K562 (cell line): ENCODE measurements around the gene KLHL8. TPM values are rescaled to one million over a fixed set of nuclear protein-coding genes. Genes with fewer than 3 reads are reported as not detected.

ENCODE experiments used
- AFF1 ChIP-seq, 2 experiments: fragments of 450-650 bp; IDR thresholded peaks; 2 replicates each; pipeline ENCODE4 v1.6.1; 2018; ENCODE audit warnings: mild to moderate bottlenecking in 2 of 2, low read depth in 1 of 2; ENCODE audit not compliant: partially characterized antibody in 2 of 2
- ARID3A ChIP-seq: IDR thresholded peaks from 2 replicates; pipeline ENCODE4 v1.6.1; 2012; ENCODE audit warnings: low read depth, low read length, improper control_type of control experiment, borderline replicate concordance
- EHMT2 ChIP-seq: fragments of 450-650 bp; IDR thresholded peaks from 2 replicates; pipeline ENCODE4 v1.6.1; 2018; ENCODE audit warnings: antibody characterized with exemption
- ELF2 ChIP-seq: fragments of 250-450 bp; sonication (Bioruptor Pico); IDR thresholded peaks from 2 replicates; pipeline ENCODE4 v1.5.0; 2021; ENCODE audit warnings: mild to moderate bottlenecking
- HBP1 ChIP-seq: fragments of 450-650 bp; formaldehyde crosslinking; IDR thresholded peaks from 2 replicates; pipeline ENCODE4 v1.4.0; 2022; ENCODE audit warnings: missing genetic modification characterization
- HEY1 ChIP-seq: fragments of 250-450 bp; sonication (Bioruptor Pico); IDR thresholded peaks from 2 replicates; pipeline ENCODE4 v1.5.0; 2020; ENCODE audit warnings: mild to moderate bottlenecking, moderate library complexity, borderline replicate concordance
- MEF2A ChIP-seq: IDR thresholded peaks from 2 replicates; pipeline ENCODE4 v1.6.1; 2011; ENCODE audit warnings: low read depth, mild to moderate bottlenecking, low read length, moderate library complexity; ENCODE audit not compliant: control insufficient read depth
- PKNOX1 ChIP-seq: fragments of 450-650 bp; IDR thresholded peaks from 2 replicates; pipeline ENCODE4 v1.6.1; 2016
- POLR2H ChIP-seq: IDR thresholded peaks from 2 replicates; pipeline ENCODE4 v1.6.1; 2016; ENCODE audit warnings: missing genetic modification characterization, low read depth, mild to moderate bottlenecking, control low read depth, missing compliant biosample characterization, moderate library complexity
- RCOR1 ChIP-seq, 2 experiments: IDR thresholded peaks; 2 replicates each; pipeline ENCODE4 v1.6.1; 2012; ENCODE audit warnings: low read depth in 2 of 2, low read length in 2 of 2, borderline replicate concordance in 1 of 2, improper control_type of control experiment in 1 of 2
- RFX1 ChIP-seq: fragments of 450-650 bp; IDR thresholded peaks from 2 replicates; pipeline ENCODE4 v1.6.1; 2016; ENCODE audit warnings: mild to moderate bottlenecking, moderate library complexity
- ZFP1 ChIP-seq: fragments of 450-650 bp; formaldehyde crosslinking; IDR thresholded peaks from 2 replicates; pipeline ENCODE4 v1.4.0; 2020; ENCODE audit warnings: mild to moderate bottlenecking, mixed read lengths
- ZNF431 ChIP-seq: sonication (generic); formaldehyde crosslinking; IDR thresholded peaks from 2 replicates; pipeline ENCODE4 v1.8.0; 2022; ENCODE audit warnings: mild to moderate bottlenecking, missing genetic modification reagents
- ZNF780A ChIP-seq: fragments of 250-450 bp; sonication (Bioruptor Pico); IDR thresholded peaks from 2 replicates; pipeline ENCODE4 v1.5.0; 2021; ENCODE audit warnings: mild to moderate bottlenecking
- ZSCAN29 ChIP-seq: fragments of 450-650 bp; IDR thresholded peaks from 2 replicates; pipeline ENCODE4 v1.6.1; 2017
- polyA plus RNA-seq, 8 experiments: library from polyadenylated mRNA; depleted of rRNA in 4 of 8; stranded (reverse) in 5 of 8; unstranded in 3 of 8; fragments of >200 nt; fragmentation: Nextera tagmentation in 2 of 8; fragmentation: Illumina TruSeq in 1 of 8; extraction: Ambion mirVana in 2 of 8; extraction: Trizol in 1 of 8; gene quantifications; 2 replicates each; pipeline versions ENCODE4 v1.2.1 to v1.2.3, GENCODE V29; 2011 to 2014; ENCODE audit warnings: inconsistent platforms in 1 of 8, missing spikeins in 1 of 8
- total RNA-seq, 7 experiments: library from RNA; depleted of rRNA in 6 of 7; stranded (reverse); fragments of >200 nt in 6 of 7; fragmentation: Illumina TruSeq in 2 of 7; extraction: Trizol in 2 of 7; gene quantifications; 2 replicates each; pipeline versions ENCODE4 v1.2.1 to v1.2.3, GENCODE V29; 2011 to 2021; ENCODE audit warnings: low replicate concordance in 1 of 7
- TF ChIP-seq, protein P1 (sequence below): fragments of 450-650 bp; IDR thresholded peaks from 2 replicates; pipeline ENCODE4 v1.7.1; 2018; ENCODE audit warnings: mild to moderate bottlenecking, low read depth; ENCODE audit not compliant: partially characterized antibody
- TF ChIP-seq, protein P2 (sequence below): IDR thresholded peaks from 2 replicates; pipeline ENCODE4 v1.6.1; 2011; ENCODE audit not compliant: insufficient read length; ENCODE audit errors: extremely low read depth

The KLHL8 gene
- total and polyA plus RNA-seq, 9 of the 15 experiments (the other 6 are each of a cell fraction or from before 2014, with no cell fraction given): 8.7 to 25.3 (median 15.7) TPM

- TF ChIP-seq AFF1 (IDR thresholded peaks at IDR 0.05; ENCODE audit: low read depth in 1 of 2, partially characterized antibody in 2 of 2) (peak in 1 of 2 experiments; percentile 45), HEY1 (CRISPR knock-in tag) (no peak), ZNF431 (CRISPR knock-in tag) (no peak), ZFP1 (no peak), EHMT2 (no peak), ZNF780A (CRISPR knock-in tag) (no peak), ELF2 (CRISPR knock-in tag) (no peak), MEF2A (no peak), PKNOX1 (peak; percentile 67), RCOR1 (IDR thresholded peaks at IDR 0.05; ENCODE audit: borderline replicate concordance in 1 of 2, low read depth in 2 of 2, low read length in 2 of 2) (no peak), ZSCAN29 (no peak), POLR2H (tag) (peak; percentile 39), HBP1 (CRISPR knock-in tag) (no peak), RFX1 (no peak), ARID3A (no peak)
- TF ChIP-seq, protein P1, sequence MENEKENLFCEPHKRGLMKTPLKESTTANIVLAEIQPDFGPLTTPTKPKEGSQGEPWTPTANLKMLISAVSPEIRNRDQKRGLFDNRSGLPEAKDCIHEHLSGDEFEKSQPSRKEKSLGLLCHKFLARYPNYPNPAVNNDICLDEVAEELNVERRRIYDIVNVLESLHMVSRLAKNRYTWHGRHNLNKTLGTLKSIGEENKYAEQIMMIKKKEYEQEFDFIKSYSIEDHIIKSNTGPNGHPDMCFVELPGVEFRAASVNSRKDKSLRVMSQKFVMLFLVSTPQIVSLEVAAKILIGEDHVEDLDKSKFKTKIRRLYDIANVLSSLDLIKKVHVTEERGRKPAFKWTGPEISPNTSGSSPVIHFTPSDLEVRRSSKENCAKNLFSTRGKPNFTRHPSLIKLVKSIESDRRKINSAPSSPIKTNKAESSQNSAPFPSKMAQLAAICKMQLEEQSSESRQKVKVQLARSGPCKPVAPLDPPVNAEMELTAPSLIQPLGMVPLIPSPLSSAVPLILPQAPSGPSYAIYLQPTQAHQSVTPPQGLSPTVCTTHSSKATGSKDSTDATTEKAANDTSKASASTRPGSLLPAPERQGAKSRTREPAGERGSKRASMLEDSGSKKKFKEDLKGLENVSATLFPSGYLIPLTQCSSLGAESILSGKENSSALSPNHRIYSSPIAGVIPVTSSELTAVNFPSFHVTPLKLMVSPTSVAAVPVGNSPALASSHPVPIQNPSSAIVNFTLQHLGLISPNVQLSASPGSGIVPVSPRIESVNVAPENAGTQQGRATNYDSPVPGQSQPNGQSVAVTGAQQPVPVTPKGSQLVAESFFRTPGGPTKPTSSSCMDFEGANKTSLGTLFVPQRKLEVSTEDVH: no peak
- TF ChIP-seq, protein P2, sequence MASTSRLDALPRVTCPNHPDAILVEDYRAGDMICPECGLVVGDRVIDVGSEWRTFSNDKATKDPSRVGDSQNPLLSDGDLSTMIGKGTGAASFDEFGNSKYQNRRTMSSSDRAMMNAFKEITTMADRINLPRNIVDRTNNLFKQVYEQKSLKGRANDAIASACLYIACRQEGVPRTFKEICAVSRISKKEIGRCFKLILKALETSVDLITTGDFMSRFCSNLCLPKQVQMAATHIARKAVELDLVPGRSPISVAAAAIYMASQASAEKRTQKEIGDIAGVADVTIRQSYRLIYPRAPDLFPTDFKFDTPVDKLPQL: no peak
These were observed 11.8 kb upstream of the KLHL8 start (continued) for GRCh38 chr4:87232216-87232615.
